ENCODE results near the gene ILDR2. TPM values are rescaled to one million over a fixed set of nuclear protein-coding genes. Genes with fewer than 3 reads are reported as not detected.

Gene ILDR2
- total and polyA plus RNA-seq, 10 of the 15 experiments (the other 5 are each of a cell fraction or from before 2014, with no cell fraction given), result 0.05 to 5.3 (median 1.9) TPM

DNA sequence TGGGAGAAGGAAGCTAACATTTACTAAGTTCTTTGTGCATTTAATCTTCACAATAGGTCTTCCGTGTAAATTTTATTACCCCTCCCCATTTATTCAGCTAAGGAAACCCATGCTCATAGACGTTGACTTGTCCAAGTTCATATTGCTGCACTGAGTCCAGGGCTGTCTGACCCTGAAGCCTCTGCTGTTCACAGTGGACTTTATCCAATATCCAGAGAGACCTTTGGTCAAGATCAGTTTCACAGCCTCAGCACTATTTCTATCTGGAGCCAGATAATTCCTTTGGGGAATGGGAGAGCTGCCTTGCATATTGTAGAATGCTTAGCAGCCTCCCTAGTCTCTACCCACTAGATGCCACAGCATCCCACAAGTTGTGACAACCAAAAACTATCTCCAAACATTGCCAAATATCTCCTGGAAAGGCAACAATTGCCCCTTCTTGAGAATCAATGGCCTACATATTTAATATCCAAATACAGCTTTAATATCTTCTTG is 26.4 kb downstream of the ILDR2 start:
- in situ Hi-C loops (cut with MboI), result no loop called here
- no peaks in the 10 kb centered on the region for H3K36me3 ChIP-seq (ENCODE audit: control insufficient read depth in 2 of 2, insufficient read depth in 2 of 2, low read length in 1 of 2)
- BruUV-seq (replicated peaks), result no TSS peak
- ChIA-PET CTCF (interaction anchor here (0.8 kb wide), 1 partner anchor 38 kb away, joined by 3 read pairs; no protein-coding TSS in a partner anchor), SMC1A (ENCODE audit: uncharacterized antibody, unreplicated experiment) (interaction anchor here (1.1 to 1.2 kb wide), 2 partner anchors 9 to 19 kb away, joined by 4 to 5 read pairs; no protein-coding TSS in a partner anchor), RAD21 (ENCODE audit: unreplicated experiment) (no interaction called here), POLR2A (no interaction called here)
- TF ChIP-seq RELA (IDR thresholded peaks at IDR 0.05; ENCODE audit: borderline replicate concordance, partially characterized antibody), result no peak
- no peak for TF ChIP-seq SMAD1 (IDR thresholded peaks at IDR 0.05; ENCODE audit: low read depth, partially characterized antibody)
- no peak for TF ChIP-seq HDAC6 (IDR thresholded peaks at IDR 0.05; ENCODE audit: unreplicated experiment)
- TF ChIP-seq SRF (IDR thresholded peaks at IDR 0.05; ENCODE audit: low read depth in 2 of 2, low read length in 2 of 2), result no peak
- no peak for TF ChIP-seq MYB (IDR thresholded peaks at IDR 0.05; ENCODE audit: borderline replicate concordance, low read depth, low read length)
- TF ChIP-seq, protein P1, sequence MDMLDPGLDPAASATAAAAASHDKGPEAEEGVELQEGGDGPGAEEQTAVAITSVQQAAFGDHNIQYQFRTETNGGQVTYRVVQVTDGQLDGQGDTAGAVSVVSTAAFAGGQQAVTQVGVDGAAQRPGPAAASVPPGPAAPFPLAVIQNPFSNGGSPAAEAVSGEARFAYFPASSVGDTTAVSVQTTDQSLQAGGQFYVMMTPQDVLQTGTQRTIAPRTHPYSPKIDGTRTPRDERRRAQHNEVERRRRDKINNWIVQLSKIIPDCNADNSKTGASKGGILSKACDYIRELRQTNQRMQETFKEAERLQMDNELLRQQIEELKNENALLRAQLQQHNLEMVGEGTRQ (IDR thresholded peaks at IDR 0.05; ENCODE audit: borderline replicate concordance, low read depth, low read length), result no peak
- TF ChIP-seq YBX1 (IDR thresholded peaks at IDR 0.05), result no peak
- no peak for TF ChIP-seq POLR2AphosphoS2 (IDR thresholded peaks at IDR 0.05; ENCODE audit: low read depth, low read length)
- TF ChIP-seq ETV6 (conservative IDR thresholded peaks at IDR 0.05 in 1 of 2, IDR thresholded peaks at IDR 0.05 in 1 of 2; ENCODE audit: borderline replicate concordance in 1 of 2, low read depth in 1 of 2), result no peak
- TF ChIP-seq RAD21 (IDR thresholded peaks at IDR 0.05; ENCODE audit: insufficient read depth, low read depth, low read length), result no peak
- no peak for TF ChIP-seq ZNF687 (IDR thresholded peaks at IDR 0.05)
- intact Hi-C loops (cut with micrococcal nuclease; ENCODE audit: unreplicated experiment), result no loop called here
- no peaks in the 10 kb centered on the region; the same call in 1 of the 2 replicates for H3K4me1 ChIP-seq (ENCODE audit: control insufficient read depth, insufficient read depth, low read length)
- peaks cover 0 to 2% of the 10 kb centered on the region in 2 experiments; a peak in 1 of 4 replicates for H3K27me3 ChIP-seq (replicated peaks in 1 of 2; ENCODE audit: control insufficient read depth in 2 of 2, insufficient read depth in 2 of 2, low read length in 1 of 2)
- no peak overlapping the region for H3K27ac ChIP-seq (ENCODE audit: control insufficient read depth, insufficient read depth)
- DNase-seq (ENCODE audit: low read depth, low spot score) (no peak), FAIRE-seq (no peak), ATAC-seq (no peak)
- H3K79me2 ChIP-seq (ENCODE audit: control insufficient read depth, insufficient read depth, low read length), result no peaks in the 10 kb centered on the region
- H4K20me1 ChIP-seq (ENCODE audit: control insufficient read depth, insufficient read depth), result no peaks in the 10 kb centered on the region
- H3K9ac ChIP-seq (ENCODE audit: control insufficient read depth, insufficient read depth, low read length), result no peak overlapping the region
- no peak overlapping the region for H3K4me3 ChIP-seq
- H3K4me2 ChIP-seq (ENCODE audit: control insufficient read depth, insufficient read depth), result no peak overlapping the region
- no peak overlapping the region for H2AFZ ChIP-seq (ENCODE audit: control insufficient read depth, low read depth, low read length)
- WGBS (ENCODE audit: insufficient coverage, insufficient replicate concordance, low lambda C conversion rate, missing lambda C conversion rate), result 50% methylated on average over 2 of the region's 2 CpGs
- no peaks in the 10 kb centered on the region for H3K9me3 ChIP-seq (replicated peaks; ENCODE audit: control insufficient read depth, insufficient read depth, low read length)
